ENCODE measurements around the gene SH2D1B.
"Not testable (repeated sequence)": the region's sequence is repeated elsewhere in the genome, so short reads cannot be mapped to it uniquely, and the experiment has no call there.

Gene SH2D1B, protein sequence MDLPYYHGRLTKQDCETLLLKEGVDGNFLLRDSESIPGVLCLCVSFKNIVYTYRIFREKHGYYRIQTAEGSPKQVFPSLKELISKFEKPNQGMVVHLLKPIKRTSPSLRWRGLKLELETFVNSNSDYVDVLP

DNA sequence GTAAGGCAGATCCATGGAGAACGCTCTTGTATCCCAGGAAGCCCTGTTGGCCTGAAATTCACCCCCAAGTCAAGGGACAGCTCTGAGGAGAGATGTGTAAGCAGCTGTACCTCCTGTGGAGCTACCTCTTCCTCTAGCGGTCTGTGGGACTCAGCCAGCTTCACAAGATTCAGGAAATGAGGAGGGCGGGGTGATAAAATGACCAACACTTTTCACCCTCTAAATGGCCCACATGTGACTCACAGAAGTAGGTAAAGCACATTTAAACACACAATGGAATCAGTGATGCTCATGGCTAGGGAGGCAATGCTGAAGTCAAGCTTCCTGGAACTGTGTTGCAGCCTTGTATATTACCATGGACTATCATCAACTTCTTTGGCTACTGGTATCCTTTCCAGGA is at the start of gene SH2D1B:
Gene SH2D1B (minus strand): TSS at position 135 of the 400 bp plus-strand sequence. CDS start 120 bp downstream, at position 15.
- in situ Hi-C loops (cut with MboI; ENCODE audit: low sequenced_read_pairs) = no loop called here

- in situ Hi-C loops (cut with MboI; ENCODE audit: low sequenced_read_pairs) = no loop called here
These were observed 46.3 kb upstream of the SH2D1B start for GRCh38 chr1:162458236-162458635.

- in situ Hi-C loops (cut with MboI; ENCODE audit: low sequenced_read_pairs) = no loop called here
These were observed 44.4 kb upstream of the SH2D1B start for GRCh38 chr1:162456323-162456722.

- in situ Hi-C loops (cut with MboI; ENCODE audit: low sequenced_read_pairs) = not testable (repeated sequence)
These were observed 42.4 kb upstream of the SH2D1B start for GRCh38 chr1:162454361-162454760.

DNA sequence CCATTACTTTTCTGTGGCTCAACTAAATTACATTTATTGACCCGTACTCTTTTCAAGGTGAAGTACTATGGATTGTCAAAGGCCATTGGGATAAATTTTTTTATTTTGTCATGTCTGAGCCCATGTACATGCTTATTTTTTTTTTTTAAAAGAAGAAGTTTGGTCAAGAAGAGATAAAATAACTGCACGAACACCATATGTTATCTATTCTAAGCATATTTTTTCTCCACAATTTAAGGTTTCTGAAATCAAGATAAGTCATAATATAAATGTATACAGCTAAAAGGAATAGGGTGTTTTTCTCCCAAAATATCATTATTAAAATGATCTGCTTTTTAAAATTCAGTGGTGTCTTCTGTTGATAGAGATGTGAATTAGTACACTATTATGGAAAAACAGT is 35.0 kb upstream of the SH2D1B start:
- in situ Hi-C loops (cut with MboI; ENCODE audit: low sequenced_read_pairs) = no loop called here

DNA sequence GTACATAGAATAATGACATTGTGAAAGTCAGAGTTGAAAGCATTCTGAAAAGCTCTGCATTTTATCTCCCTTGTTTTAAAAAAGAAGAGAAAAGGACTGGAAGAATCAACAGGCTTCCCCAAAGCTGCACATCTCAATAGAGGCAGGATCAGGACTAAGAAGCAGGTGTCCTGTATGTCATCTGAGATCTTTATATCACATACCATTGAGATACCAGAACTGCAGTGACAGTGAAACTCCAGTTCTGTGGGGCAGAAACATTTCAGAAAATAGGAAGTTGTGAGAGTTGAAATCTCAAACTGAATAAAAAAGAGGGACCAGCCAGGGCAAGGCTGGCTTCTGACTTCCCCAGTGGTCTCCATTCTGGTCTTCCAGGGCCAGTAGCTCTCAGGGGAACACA is 33.0 kb upstream of the SH2D1B start:
- in situ Hi-C loops (cut with MboI; ENCODE audit: low sequenced_read_pairs) = no loop called here

- in situ Hi-C loops (cut with MboI; ENCODE audit: low sequenced_read_pairs) = not testable (repeated sequence)
These were observed 21.2 kb upstream of the SH2D1B start for GRCh38 chr1:162432977-162433713.

- in situ Hi-C loops (cut with MboI; ENCODE audit: low sequenced_read_pairs) = no loop called here
These were observed 18.6 kb upstream of the SH2D1B start for GRCh38 chr1:162430583-162430982.

DNA sequence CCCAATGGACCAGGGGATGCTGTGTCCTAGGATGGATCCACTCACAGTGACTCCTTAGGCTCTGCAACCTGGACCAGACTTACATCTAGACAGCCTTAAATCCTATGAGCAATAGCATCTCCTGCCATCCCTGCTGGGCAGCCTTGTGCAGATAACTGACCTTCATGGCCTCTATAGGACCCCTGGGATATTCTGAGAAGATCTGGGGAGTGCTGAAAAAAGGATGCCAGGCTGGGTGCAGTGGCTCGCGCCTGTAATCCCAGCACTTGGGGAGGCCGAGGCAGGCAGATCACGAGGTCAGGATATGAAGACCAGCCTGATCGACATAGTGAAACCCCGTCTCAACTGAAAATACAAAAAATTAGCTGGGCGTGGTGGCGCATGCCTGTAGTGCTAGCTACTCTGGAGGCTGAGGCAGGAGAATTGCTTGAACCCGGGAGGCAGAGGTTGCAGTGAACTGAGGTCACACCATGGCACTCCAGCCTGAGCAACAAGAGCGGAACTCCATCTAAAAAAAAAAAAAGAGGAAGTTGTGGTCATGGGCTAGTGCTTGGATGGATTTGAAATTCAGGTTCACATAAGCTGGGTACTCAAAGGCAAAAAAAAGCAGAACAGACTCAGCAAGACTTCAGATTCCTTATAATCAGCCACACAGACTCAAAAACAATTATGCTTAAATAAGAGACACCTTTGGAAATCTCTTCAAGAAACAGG is 10.9 kb upstream of the SH2D1B start:
- in situ Hi-C loops (cut with MboI; ENCODE audit: low sequenced_read_pairs) = no loop called here

- in situ Hi-C loops (cut with MboI; ENCODE audit: low sequenced_read_pairs) = no loop called here
These were observed 9.6 kb upstream of the SH2D1B start for GRCh38 chr1:162421258-162422164.

DNA sequence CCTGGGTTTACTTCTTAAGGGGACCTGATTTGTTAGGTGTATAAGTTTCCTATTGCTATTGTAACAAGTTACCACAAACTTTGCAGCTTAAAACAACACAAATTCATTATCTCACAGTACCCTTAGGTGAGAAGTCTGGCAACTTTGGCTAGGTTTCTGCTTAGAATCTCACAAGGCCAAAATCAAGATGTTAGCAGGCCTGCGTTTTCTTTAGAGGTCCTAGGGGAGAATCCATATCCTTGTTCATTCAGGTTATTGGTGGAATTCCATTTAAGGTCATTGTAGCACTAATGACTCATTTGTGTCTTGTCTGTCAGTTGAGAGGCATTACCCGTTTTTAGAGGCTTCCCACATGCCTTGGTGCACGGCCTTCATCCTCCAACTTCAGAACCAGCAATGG is 8.2 kb upstream of the SH2D1B start:
- in situ Hi-C loops (cut with MboI; ENCODE audit: low sequenced_read_pairs) = no loop called here

DNA sequence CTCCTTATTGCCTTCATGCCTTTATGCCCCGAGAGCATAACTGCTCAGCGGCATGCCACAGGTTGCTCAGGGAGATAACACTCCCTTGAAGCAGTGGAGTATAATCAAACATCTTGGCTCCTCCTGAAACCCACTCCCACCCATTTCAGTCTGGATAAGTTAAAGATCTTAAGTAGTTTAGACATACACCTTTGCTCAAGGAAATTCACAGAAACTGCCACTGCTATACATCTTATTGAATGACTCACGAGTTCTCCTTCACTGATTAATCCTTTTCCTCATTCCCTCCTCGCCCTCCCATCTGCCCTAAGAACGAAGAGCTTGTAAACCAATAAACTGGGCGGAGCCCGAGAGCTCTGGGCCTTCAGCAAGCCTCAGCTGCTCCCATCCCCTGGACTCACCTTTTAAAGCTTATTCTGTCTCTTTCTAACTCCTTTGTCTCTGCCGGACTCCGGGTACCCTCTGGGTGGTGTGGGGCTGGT is 7.6 kb upstream of the SH2D1B start:
- in situ Hi-C loops (cut with MboI; ENCODE audit: low sequenced_read_pairs) = not testable (repeated sequence)

DNA sequence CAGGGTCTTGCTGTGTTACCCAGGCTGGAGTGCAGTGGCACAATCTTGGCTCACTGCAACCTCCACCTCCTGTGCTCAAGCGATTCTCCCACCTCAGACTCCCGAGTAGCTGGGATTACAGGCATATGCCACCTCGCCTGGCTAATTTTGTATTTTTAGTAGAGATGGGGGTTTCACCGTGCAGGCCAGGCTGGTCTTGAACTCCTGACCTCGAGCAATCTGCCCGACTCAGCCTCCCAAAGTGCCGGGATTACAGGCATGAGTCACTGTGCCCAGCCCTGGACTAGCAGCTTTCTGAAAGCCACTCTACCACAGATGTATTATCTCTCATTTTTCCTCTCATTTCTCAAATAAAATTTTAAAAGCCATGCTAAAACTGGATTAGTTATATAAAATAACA is 6.6 kb upstream of the SH2D1B start:
- in situ Hi-C loops (cut with MboI; ENCODE audit: low sequenced_read_pairs) = not testable (repeated sequence)

GRCh38 chr1:162417650-162418049 is 5.7 kb upstream of the SH2D1B start:
- in situ Hi-C loops (cut with MboI; ENCODE audit: low sequenced_read_pairs) = no loop called here

GRCh38 chr1:162416909-162417308 is 5.0 kb upstream of the SH2D1B start:
- in situ Hi-C loops (cut with MboI; ENCODE audit: low sequenced_read_pairs) = no loop called here

GRCh38 chr1:162416215-162416614 is 4.3 kb upstream of the SH2D1B start:
- in situ Hi-C loops (cut with MboI; ENCODE audit: low sequenced_read_pairs) = no loop called here

- in situ Hi-C loops (cut with MboI; ENCODE audit: low sequenced_read_pairs) = no loop called here
These were observed 4.4 kb downstream of the SH2D1B start for GRCh38 chr1:162407539-162407938.

- in situ Hi-C loops (cut with MboI; ENCODE audit: low sequenced_read_pairs) = no loop called here
These were observed 5.1 kb downstream of the SH2D1B start for GRCh38 chr1:162406811-162407210.

GRCh38 chr1:162405800-162406199 is 6.1 kb downstream of the SH2D1B start:
- in situ Hi-C loops (cut with MboI; ENCODE audit: low sequenced_read_pairs) = no loop called here

DNA sequence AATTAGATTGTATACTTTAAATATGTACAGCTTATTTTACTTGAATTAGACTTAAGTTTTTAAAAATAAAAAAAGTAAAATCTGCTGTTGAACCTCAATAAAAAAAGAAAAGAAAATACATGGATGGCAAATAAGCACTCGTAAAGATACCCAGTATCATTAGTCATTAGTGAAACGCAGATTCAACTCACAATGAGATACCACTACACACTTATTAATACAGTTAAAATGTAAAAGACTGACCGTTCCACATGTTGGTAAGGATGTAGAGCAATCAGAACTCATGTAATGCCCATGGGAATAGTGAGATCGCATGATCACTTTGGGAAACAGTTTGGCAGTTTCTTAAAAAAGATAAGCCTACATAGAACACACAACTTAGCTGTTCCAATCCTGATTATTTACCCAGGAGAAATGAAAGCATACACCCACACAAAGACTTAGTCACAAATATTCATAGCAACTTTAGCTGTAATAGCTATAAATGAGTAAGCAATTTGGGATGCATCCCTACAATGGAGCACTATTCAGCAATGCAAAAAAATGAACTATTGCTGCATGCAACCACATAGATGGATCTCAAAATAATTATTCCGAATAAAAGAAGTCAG is 7.3 kb downstream of the SH2D1B start:
- in situ Hi-C loops (cut with MboI; ENCODE audit: low sequenced_read_pairs) = no loop called here

All from HL-60/S4 treated with retinoic acid at 250 ng/mL for 4 days and 3 days (cell line).